Esophagus muscularis mucosa (tissue), 4 donors: ENCODE data around the gene PDS5B. TPM values are rescaled to one million over a fixed set of nuclear protein-coding genes. Genes with fewer than 3 reads are reported as not detected.

Source experiments
- DNase-seq: peaks from one replicate; pipeline ENCODE4 v3.0.0-alpha.2; 2017; ENCODE audit errors: extremely low spot score
- H3K27ac ChIP-seq, 4 donors: fragments of 200-600 bp; sonication (generic); replicated peaks in 1 of 4; 1 replicate in 3 of 4; 2 replicates in 1 of 4; pipeline ENCODE4 v1.5.1; 2016 to 2019; ENCODE audit warnings: mild to moderate bottlenecking in 1 of 4
- H3K27me3 ChIP-seq, 4 donors: fragments of 200-600 bp; sonication (generic); one replicate each; pipeline versions ENCODE4 v1.5.1 to v1.6.0; 2016 to 2019
- H3K36me3 ChIP-seq, 4 donors: fragments of 200-600 bp; sonication (generic); one replicate each; pipeline ENCODE4 v1.5.1; 2016 to 2019
- H3K4me1 ChIP-seq, 4 donors: fragments of 200-600 bp; sonication (generic); one replicate each; pipeline ENCODE4 v1.5.1; 2016 to 2019
- H3K4me3 ChIP-seq, 4 donors: fragments of 200-600 bp; sonication (generic); 1 replicate in 2 of 4; 2 replicates in 2 of 4; pipeline ENCODE4 v1.5.1; 2016 to 2019; ENCODE audit warnings: mild to moderate bottlenecking in 4 of 4, moderate library complexity in 1 of 4
- H3K9me3 ChIP-seq, 4 donors: fragments of 200-600 bp; sonication (generic); 1 replicate in 3 of 4; 2 replicates in 1 of 4; pipeline ENCODE4 v1.5.1; 2016 to 2019
- CTCF ChIP-seq, 3 experiments: fragments of 200-600 bp in 2 of 3; fragments of 450-650 bp in 1 of 3; sonication (generic) in 2 of 3; IDR thresholded peaks; one replicate each; pipeline ENCODE4 v1.5.1; 2017 to 2019; ENCODE audit warnings: antibody characterized with exemption in 3 of 3, mild to moderate bottlenecking in 2 of 3, moderate library complexity in 1 of 3
- EP300 ChIP-seq: sonication (generic); formaldehyde crosslinking; IDR thresholded peaks from one replicate; pipeline ENCODE4 v1.6.1; 2017; ENCODE audit warnings: antibody characterized with exemption
- POLR2A ChIP-seq: fragments of 450-650 bp; IDR thresholded peaks from one replicate; pipeline ENCODE4 v1.6.1; 2017; ENCODE audit warnings: antibody characterized with exemption, moderate library complexity, mild to moderate bottlenecking, low read depth
- POLR2AphosphoS5 ChIP-seq, 2 donors: sonication (generic); formaldehyde crosslinking; IDR thresholded peaks; one replicate each; pipeline ENCODE4 v1.6.1; 2017; ENCODE audit warnings: antibody characterized with exemption in 2 of 2
- WGBS: methylation state at CpG from one replicate; pipeline ENCODE4 v1.1.5; 2018; 5-methylcytosine and 5-hydroxymethylcytosine counted together
- intact Hi-C: fragments of 100-400 bp; cut with DNase I; formaldehyde crosslinking; loops from one replicate; pipeline ENCODE4 v1.15.1; 2023
- total RNA-seq, 4 donors: library from RNA; depleted of rRNA; stranded (reverse); fragments of >200 nt; gene quantifications; one replicate each; pipeline versions ENCODE4 v1.1.0 to v1.2.1, GENCODE V29; 2016

Gene PDS5B
- total RNA-seq, result 10 to 100 TPM; 33.1 to 58.6 (median 42.4) TPM

- H3K4me1 ChIP-seq, result peaks cover 17 to 38% (median 36%) of the 10 kb centered on the region in 4 donors
- peak within 1 kb of the TSS; percentile 92 to 97 (median 94) for H3K27ac ChIP-seq
- no peaks in the 10 kb centered on the region for H3K27me3 ChIP-seq
- H3K36me3 ChIP-seq, result no peaks in the 10 kb centered on the region
- TF ChIP-seq CTCF (IDR thresholded peaks at IDR 0.05) (peak in 2 of 3 experiments; percentile 95), EP300 (no peak), POLR2AphosphoS5 (IDR thresholded peaks at IDR 0.05) (peak; percentile 74 to 89), POLR2A (peak; percentile 22)
- intact Hi-C loops, result loop anchor here (2.0 to 5.0 kb wide), 2 partner anchors 53 to 1136 kb away; no protein-coding TSS in a partner anchor
- under 1% methylated on average over 38 of the region's 97 CpGs for WGBS
- DNase-seq, result peak; percentile 98
- no peaks in the 10 kb centered on the region for H3K9me3 ChIP-seq
- H3K4me3 ChIP-seq, result peak within 1 kb of the TSS; percentile 76 to 96 (median 82)
Observed at GRCh38 chr13:32586080-32586900, at the start of gene PDS5B. Gene PDS5B, plus strand, starts transcription at chr13:32586452. Its CDS starts 62,321 bp downstream, at chr13:32648773.

- TF ChIP-seq POLR2A (no peak), EP300 (no peak), CTCF (IDR thresholded peaks at IDR 0.05) (no peak), POLR2AphosphoS5 (IDR thresholded peaks at IDR 0.05) (no peak)
- Histone ChIP-seq H3K4me1 (peaks cover 48 to 55% (median 51%) of the 10 kb centered on the region in 4 donors), H3K36me3 (peaks cover 0 to 13% (median 5%) of the 10 kb centered on the region in 4 donors), H3K27ac (peak overlapping the region; percentile 89 to 96 (median 92)), H3K27me3 (no peaks in the 10 kb centered on the region), H3K9me3 (no peaks in the 10 kb centered on the region), H3K4me3 (peak overlapping the region; percentile 72 to 84 (median 82))
- WGBS, result 45% methylated on average over 16 of the region's 22 CpGs
- no peak for DNase-seq
- intact Hi-C loops, result loop anchor here (5.0 kb wide), 1 partner anchor 110 kb away; the partner anchor contains the start of gene N4BP2L1
Observed at GRCh38 chr13:32537580-32538142, 48.6 kb upstream of the PDS5B start.

GRCh38 chr13:32538143-32538620, 48.1 kb upstream of the PDS5B start:
- no peaks in the 10 kb centered on the region for H3K9me3 ChIP-seq
- H3K27me3 ChIP-seq, result no peaks in the 10 kb centered on the region
- TF ChIP-seq EP300 (no peak), CTCF (IDR thresholded peaks at IDR 0.05) (no peak)
- WGBS, result 2% methylated on average over 20 of the region's 23 CpGs
- intact Hi-C loops, result loop anchor here (5.0 kb wide), 1 partner anchor 111 kb away; the partner anchor contains the start of gene N4BP2L1
- peaks cover 0 to 13% (median 5%) of the 10 kb centered on the region in 4 donors for H3K36me3 ChIP-seq
- no peak for DNase-seq
- peak overlapping the region; percentile 89 to 96 (median 92) for H3K27ac ChIP-seq
- peaks cover 43 to 50% (median 47%) of the 10 kb centered on the region in 4 donors for H3K4me1 ChIP-seq
- peak overlapping the region; percentile 72 to 84 (median 82) for H3K4me3 ChIP-seq

- DNase-seq, result peak; percentile 99
- Histone ChIP-seq H3K9me3 (no peaks in the 10 kb centered on the region), H3K27me3 (no peaks in the 10 kb centered on the region), H3K36me3 (peaks cover 0 to 13% (median 5%) of the 10 kb centered on the region in 4 donors), H3K4me1 (peaks cover 38 to 44% (median 42%) of the 10 kb centered on the region in 4 donors), H3K4me3 (peak within 1 kb of the TSS; percentile 72 to 84 (median 82)), H3K27ac (peak within 1 kb of the TSS; percentile 89 to 96 (median 92))
- TF ChIP-seq CTCF (IDR thresholded peaks at IDR 0.05) (peak; percentile 28 to 39 (median 32)), POLR2AphosphoS5 (IDR thresholded peaks at IDR 0.05) (peak; percentile 88 to 98), EP300 (no peak), POLR2A (no peak)
- 2% methylated on average over 32 of the region's 32 CpGs for WGBS
- intact Hi-C loops, result loop anchor here (5.0 kb wide), 1 partner anchor 111 kb away; the partner anchor contains the start of gene N4BP2L1
Observed at GRCh38 chr13:32538621-32539246, 47.5 kb upstream of the PDS5B start, which contains the start of gene N4BP2L2. Gene N4BP2L2, minus strand, starts transcription at chr13:32538795. Its CDS starts 1,768 bp downstream, at chr13:32537027.
